AG04450 (cell line): ENCODE results near the gene NOL4L. TPM values are rescaled to one million over a fixed set of nuclear protein-coding genes. Genes with fewer than 3 reads are reported as not detected.

Experiments used
- CTCF ChIA-PET: fragments of 300-600, 350-600 bp; formaldehyde crosslinking; extraction: SDS; loops from one replicate; lab custom pipeline; 2022; ENCODE audit warnings: antibody characterized with exemption, inconsistent platforms; lab: Charles Lee
- POLR2A ChIA-PET: fragments of 350-600 bp; formaldehyde crosslinking; extraction: SDS; loops from one replicate; lab custom pipeline; 2021; ENCODE audit warnings: antibody characterized with exemption, inconsistent platforms; lab: Yijun Ruan, JAX
- DNase-seq: peaks from one replicate; pipeline ENCODE4 v3.0.0-alpha.2; 2011; ENCODE audit warnings: low read depth, low spot score
- H3K27ac ChIP-seq: one replicate; pipeline ENCODE4 v1.5.1; 2012; ENCODE audit warnings: low read depth, low read length, control low read depth
- H3K27me3 ChIP-seq: one replicate; pipeline ENCODE4 v1.6.0; 2012; ENCODE audit warnings: low read length; ENCODE audit not compliant: control insufficient read depth, insufficient read depth
- H3K4me3 ChIP-seq: 2 replicates; pipeline ENCODE4 v1.5.1; 2011; ENCODE audit warnings: mild to moderate bottlenecking, low read depth, low read length, control low read depth
- H3K9me3 ChIP-seq: 2 replicates; pipeline ENCODE4 v1.5.1; 2012; ENCODE audit warnings: low read length; ENCODE audit not compliant: control insufficient read depth, insufficient read depth
- CTCF ChIP-seq: IDR thresholded peaks from 2 replicates; pipeline ENCODE4 v1.5.1; 2011; ENCODE audit warnings: low read depth, low read length, control low read depth, inconsistent platforms
- polyA plus RNA-seq: library from polyadenylated mRNA; depleted of rRNA; stranded (reverse); fragments of >200 nt; gene quantifications from 2 replicates; pipeline ENCODE4 v1.2.3, GENCODE V29; 2011

Gene NOL4L
- polyA plus RNA-seq, 1 experiment = 6.7 TPM

GRCh38 chr20:32437391-32438074, 147.6 kb downstream of the NOL4L start:
- no peaks in the 10 kb centered on the region for H3K9me3 ChIP-seq
- DNase-seq = no peak
- peak; percentile 37 for TF ChIP-seq CTCF
- no peak overlapping the region for H3K27ac ChIP-seq
- H3K4me3 ChIP-seq = no peak overlapping the region
- ChIA-PET POLR2A (no interaction called here), CTCF (interaction anchor here (0.6 to 0.7 kb wide), 2 partner anchors 10 to 41 kb away, joined by 3 to 4 read pairs; no protein-coding TSS in a partner anchor)
- H3K27me3 ChIP-seq = no peaks in the 10 kb centered on the region

GRCh38 chr20:32436968-32437367, 148.2 kb downstream of the NOL4L start:
- Histone ChIP-seq H3K4me3 (no peak overlapping the region), H3K9me3 (no peaks in the 10 kb centered on the region), H3K27ac (no peak overlapping the region), H3K27me3 (no peaks in the 10 kb centered on the region)
- ChIA-PET CTCF (interaction anchor here (0.7 kb wide), 1 partner anchor 9 kb away, joined by 3 read pairs; no protein-coding TSS in a partner anchor), POLR2A (no interaction called here)
- no peak for TF ChIP-seq CTCF
- no peak for DNase-seq

GRCh38 chr20:32436142-32436861, 148.8 kb downstream of the NOL4L start:
- peak overlapping the region; percentile 31 for H3K27ac ChIP-seq
- no peak for TF ChIP-seq CTCF
- no peak overlapping the region for H3K4me3 ChIP-seq
- CTCF ChIA-PET = no interaction called here
- H3K9me3 ChIP-seq = no peaks in the 10 kb centered on the region
- no peak for DNase-seq
- POLR2A ChIA-PET = no interaction called here
- H3K27me3 ChIP-seq = no peaks in the 10 kb centered on the region

- Histone ChIP-seq H3K9me3 (no peaks in the 10 kb centered on the region), H3K4me3 (no peak overlapping the region), H3K27ac (peak overlapping the region; percentile 31), H3K27me3 (no peaks in the 10 kb centered on the region)
- no peak for TF ChIP-seq CTCF
- ChIA-PET CTCF (no interaction called here), POLR2A (no interaction called here)
- no peak for DNase-seq
These were observed 149.6 kb downstream of the NOL4L start for GRCh38 chr20:32435449-32436107.

- H3K4me3 ChIP-seq = no peak overlapping the region
- DNase-seq = no peak
- H3K27ac ChIP-seq = no peak overlapping the region
- no peaks in the 10 kb centered on the region for H3K27me3 ChIP-seq
- TF ChIP-seq CTCF = no peak
- CTCF ChIA-PET = interaction anchor here (0.6 kb wide), 1 partner anchor 59 kb away, joined by 7 read pairs; no protein-coding TSS in a partner anchor
- POLR2A ChIA-PET = interaction anchor here (0.5 kb wide), 1 partner anchor 145 kb away, joined by 4 read pairs; no protein-coding TSS in a partner anchor
- no peaks in the 10 kb centered on the region for H3K9me3 ChIP-seq
These were observed 150.7 kb downstream of the NOL4L start for GRCh38 chr20:32434434-32434833.
